ENCODE results near the gene LDLRAD2. TPM values are rescaled to one million over a fixed set of nuclear protein-coding genes. Genes with fewer than 3 reads are reported as not detected.

The LDLRAD2 gene
- total RNA-seq, 1 experiment from 2014 or later, result not detected

DNA sequence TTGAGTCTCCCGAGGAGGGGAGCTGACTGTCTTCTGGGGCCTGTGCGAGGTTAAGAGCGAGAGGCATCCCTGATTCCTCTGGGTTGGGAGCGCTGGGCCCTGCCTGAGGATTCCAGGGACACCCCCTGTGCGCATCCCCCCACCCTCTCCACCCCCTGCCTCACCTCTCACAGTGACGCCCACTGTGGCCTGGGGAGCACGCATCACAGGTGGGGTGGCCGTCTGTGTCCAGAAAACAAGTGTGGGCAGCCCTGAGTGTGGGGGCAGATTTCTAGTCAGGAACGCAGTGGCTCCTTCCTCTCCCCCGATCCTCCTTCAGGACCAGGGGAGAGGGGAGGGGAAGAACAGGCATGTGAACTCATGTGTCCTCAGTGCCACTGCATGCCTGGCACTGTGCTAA is 61.7 kb downstream of the LDLRAD2 start:
- H3K27me3 ChIP-seq (ENCODE audit: control insufficient read depth, insufficient read depth, low read length), result no peaks in the 10 kb centered on the region
- ATAC-seq, result no peak
- POLR2A ChIA-PET, result no interaction called here
- in situ Hi-C loops (cut with HindIII; ENCODE audit: low pct_unique_long_range_greater_than_20kb, low sequenced_read_pairs) (no loop called here), intact Hi-C loops (cut with micrococcal nuclease; ENCODE audit: unreplicated experiment) (no loop called here)
- no peak for DNase-seq (ENCODE audit: low read depth, low spot score)
- no peaks in the 10 kb centered on the region for H3K9me3 ChIP-seq (ENCODE audit: control insufficient read depth, insufficient read depth, low read depth, low read length)
- H3K27ac ChIP-seq (ENCODE audit: low read length), result no peak overlapping the region
- no TSS peak for BruUV-seq (replicated peaks)
- peaks cover 2% of the 10 kb centered on the region; the same call in 1 of the 2 replicates for H3K36me3 ChIP-seq (ENCODE audit: control insufficient read depth, insufficient read depth, low read length)
- H3K4me3 ChIP-seq (ENCODE audit: low read depth in 2 of 2, low read length in 2 of 2), result no peak overlapping the region
- CTCF ChIA-PET, result no interaction called here
- TF ChIP-seq, protein P1, sequence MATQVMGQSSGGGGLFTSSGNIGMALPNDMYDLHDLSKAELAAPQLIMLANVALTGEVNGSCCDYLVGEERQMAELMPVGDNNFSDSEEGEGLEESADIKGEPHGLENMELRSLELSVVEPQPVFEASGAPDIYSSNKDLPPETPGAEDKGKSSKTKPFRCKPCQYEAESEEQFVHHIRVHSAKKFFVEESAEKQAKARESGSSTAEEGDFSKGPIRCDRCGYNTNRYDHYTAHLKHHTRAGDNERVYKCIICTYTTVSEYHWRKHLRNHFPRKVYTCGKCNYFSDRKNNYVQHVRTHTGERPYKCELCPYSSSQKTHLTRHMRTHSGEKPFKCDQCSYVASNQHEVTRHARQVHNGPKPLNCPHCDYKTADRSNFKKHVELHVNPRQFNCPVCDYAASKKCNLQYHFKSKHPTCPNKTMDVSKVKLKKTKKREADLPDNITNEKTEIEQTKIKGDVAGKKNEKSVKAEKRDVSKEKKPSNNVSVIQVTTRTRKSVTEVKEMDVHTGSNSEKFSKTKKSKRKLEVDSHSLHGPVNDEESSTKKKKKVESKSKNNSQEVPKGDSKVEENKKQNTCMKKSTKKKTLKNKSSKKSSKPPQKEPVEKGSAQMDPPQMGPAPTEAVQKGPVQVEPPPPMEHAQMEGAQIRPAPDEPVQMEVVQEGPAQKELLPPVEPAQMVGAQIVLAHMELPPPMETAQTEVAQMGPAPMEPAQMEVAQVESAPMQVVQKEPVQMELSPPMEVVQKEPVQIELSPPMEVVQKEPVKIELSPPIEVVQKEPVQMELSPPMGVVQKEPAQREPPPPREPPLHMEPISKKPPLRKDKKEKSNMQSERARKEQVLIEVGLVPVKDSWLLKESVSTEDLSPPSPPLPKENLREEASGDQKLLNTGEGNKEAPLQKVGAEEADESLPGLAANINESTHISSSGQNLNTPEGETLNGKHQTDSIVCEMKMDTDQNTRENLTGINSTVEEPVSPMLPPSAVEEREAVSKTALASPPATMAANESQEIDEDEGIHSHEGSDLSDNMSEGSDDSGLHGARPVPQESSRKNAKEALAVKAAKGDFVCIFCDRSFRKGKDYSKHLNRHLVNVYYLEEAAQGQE (IDR thresholded peaks at IDR 0.05; ENCODE audit: insufficient read depth in 1 of 2, low read depth in 2 of 2, low read length in 1 of 2), result no peak
- TF ChIP-seq POLR2AphosphoS5 (IDR thresholded peaks at IDR 0.05; ENCODE audit: low read depth, low read length) (no peak), TCF7L2 (IDR thresholded peaks at IDR 0.05; ENCODE audit: low read depth, low read length) (no peak), SIN3A (IDR thresholded peaks at IDR 0.05; ENCODE audit: borderline replicate concordance, insufficient read depth, low read depth, low read length) (no peak)
- TF ChIP-seq, protein P2, sequence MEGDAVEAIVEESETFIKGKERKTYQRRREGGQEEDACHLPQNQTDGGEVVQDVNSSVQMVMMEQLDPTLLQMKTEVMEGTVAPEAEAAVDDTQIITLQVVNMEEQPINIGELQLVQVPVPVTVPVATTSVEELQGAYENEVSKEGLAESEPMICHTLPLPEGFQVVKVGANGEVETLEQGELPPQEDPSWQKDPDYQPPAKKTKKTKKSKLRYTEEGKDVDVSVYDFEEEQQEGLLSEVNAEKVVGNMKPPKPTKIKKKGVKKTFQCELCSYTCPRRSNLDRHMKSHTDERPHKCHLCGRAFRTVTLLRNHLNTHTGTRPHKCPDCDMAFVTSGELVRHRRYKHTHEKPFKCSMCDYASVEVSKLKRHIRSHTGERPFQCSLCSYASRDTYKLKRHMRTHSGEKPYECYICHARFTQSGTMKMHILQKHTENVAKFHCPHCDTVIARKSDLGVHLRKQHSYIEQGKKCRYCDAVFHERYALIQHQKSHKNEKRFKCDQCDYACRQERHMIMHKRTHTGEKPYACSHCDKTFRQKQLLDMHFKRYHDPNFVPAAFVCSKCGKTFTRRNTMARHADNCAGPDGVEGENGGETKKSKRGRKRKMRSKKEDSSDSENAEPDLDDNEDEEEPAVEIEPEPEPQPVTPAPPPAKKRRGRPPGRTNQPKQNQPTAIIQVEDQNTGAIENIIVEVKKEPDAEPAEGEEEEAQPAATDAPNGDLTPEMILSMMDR (IDR thresholded peaks at IDR 0.05), result no peak
- peaks cover 14% of the 10 kb centered on the region for H3K4me1 ChIP-seq (ENCODE audit: control insufficient read depth, insufficient read depth, low read length)

GRCh38 chr1:21874328-21874727 is 62.3 kb downstream of the LDLRAD2 start:
- no peaks in the 10 kb centered on the region for H3K9me3 ChIP-seq (ENCODE audit: control insufficient read depth, insufficient read depth, low read depth, low read length)
- peaks cover 10% of the 10 kb centered on the region for H3K4me1 ChIP-seq (ENCODE audit: control insufficient read depth, insufficient read depth, low read length)
- ChIA-PET CTCF (no interaction called here), POLR2A (no interaction called here)
- in situ Hi-C loops (cut with HindIII; ENCODE audit: low pct_unique_long_range_greater_than_20kb, low sequenced_read_pairs) (no loop called here), intact Hi-C loops (cut with micrococcal nuclease; ENCODE audit: unreplicated experiment) (no loop called here)
- no peaks in the 10 kb centered on the region for H3K27me3 ChIP-seq (ENCODE audit: control insufficient read depth, insufficient read depth, low read length)
- H3K27ac ChIP-seq (ENCODE audit: low read length), result no peak overlapping the region
- peaks cover 2% of the 10 kb centered on the region; the same call in 1 of the 2 replicates for H3K36me3 ChIP-seq (ENCODE audit: control insufficient read depth, insufficient read depth, low read length)
- BruUV-seq (replicated peaks), result no TSS peak
- ATAC-seq, result no peak
- DNase-seq (ENCODE audit: low read depth, low spot score), result no peak
- no peak overlapping the region for H3K4me3 ChIP-seq (ENCODE audit: low read depth in 2 of 2, low read length in 2 of 2)
- TF ChIP-seq SIN3A (IDR thresholded peaks at IDR 0.05; ENCODE audit: borderline replicate concordance, insufficient read depth, low read depth, low read length), result no peak
- TF ChIP-seq, protein P1 (IDR thresholded peaks at IDR 0.05; ENCODE audit: insufficient read depth in 1 of 2, low read depth in 2 of 2, low read length in 1 of 2), result no peak
- TF ChIP-seq, protein P2 (IDR thresholded peaks at IDR 0.05), result no peak
- TF ChIP-seq POLR2AphosphoS5 (IDR thresholded peaks at IDR 0.05; ENCODE audit: low read depth, low read length), result no peak
- no peak for TF ChIP-seq TCF7L2 (IDR thresholded peaks at IDR 0.05; ENCODE audit: low read depth, low read length)

Other genes starting within 250 kb of the LDLRAD2 start
- 4.6 TPM for gene RAP1GAP, start 142.9 kb upstream of the LDLRAD2 start, total RNA-seq (2021; ENCODE audit: unreplicated experiment)
- 71.6 TPM for gene USP48, start 29.1 kb upstream of the LDLRAD2 start, total RNA-seq (2021; ENCODE audit: unreplicated experiment)
- gene HSPG2, start 125.0 kb downstream of the LDLRAD2 start, total RNA-seq (2021; ENCODE audit: unreplicated experiment), result 171 TPM
- gene CELA3B, start 164.8 kb downstream of the LDLRAD2 start, total RNA-seq (2021; ENCODE audit: unreplicated experiment), result 3.4 TPM
- gene CELA3A, start 189.4 kb downstream of the LDLRAD2 start, total RNA-seq (2021; ENCODE audit: unreplicated experiment), result 5.9 TPM
- gene CDC42, start 240.4 kb downstream of the LDLRAD2 start, total RNA-seq (2021; ENCODE audit: unreplicated experiment), result 240 TPM

All from Panc1 (cell line).